Activated B cell treated with CpG ODN at 0.5 μM for 24 hours (primary cell): ENCODE data around the gene TRAPPC2L. TPM values are rescaled to one million over a fixed set of nuclear protein-coding genes. Genes with fewer than 3 reads are reported as not detected.

ENCODE experiments used
- ATAC-seq: fragments of 200-7000 bp; cut with Tn5 transposase; one replicate; pipeline ENCODE4 v1.10.0; 2021; ENCODE audit warnings: low read depth, mild to moderate bottlenecking, moderate library complexity
- CTCF ChIA-PET: fragments of 350-600 bp; sonication (Branson Sonifier 250); formaldehyde crosslinking; loops from one replicate; lab custom pipeline; 2021; ENCODE audit warnings: antibody characterized with exemption; lab: Charles Lee
- POLR2A ChIA-PET: fragments of 350-600 bp; sonication (Branson Sonifier 250); formaldehyde crosslinking; loops from one replicate; lab custom pipeline; 2021; ENCODE audit warnings: antibody characterized with exemption; lab: Charles Lee
- DNase-seq: peaks from one replicate; pipeline ENCODE4 v3.0.0; 2022
- H3K27ac Mint-ChIP-seq: one replicate; pipeline ENCODE4 v1.8.0; 2020; ENCODE audit warnings: mixed read lengths
- H3K27me3 Mint-ChIP-seq: one replicate; pipeline ENCODE4 v1.8.0; 2021; ENCODE audit warnings: mixed read lengths
- H3K36me3 Mint-ChIP-seq: one replicate; pipeline ENCODE4 v1.8.0; 2021; ENCODE audit warnings: low read depth, mixed read lengths
- H3K4me1 Mint-ChIP-seq: one replicate; pipeline ENCODE4 v1.8.0; 2021; ENCODE audit warnings: mixed read lengths
- H3K4me3 Mint-ChIP-seq: one replicate; pipeline ENCODE4 v1.8.0; 2020; ENCODE audit warnings: mild to moderate bottlenecking, mixed read lengths
- H3K9me3 Mint-ChIP-seq: one replicate; pipeline ENCODE4 v1.8.0; 2020; ENCODE audit warnings: mixed read lengths
- CTCF ChIP-seq: fragments of 200-600 bp; IDR thresholded peaks from one replicate; pipeline ENCODE4 v1.8.0; 2022; ENCODE audit warnings: antibody characterized with exemption, mild to moderate bottlenecking
- intact Hi-C: fragments of 100-400 bp; cut with micrococcal nuclease; formaldehyde crosslinking; loops from one replicate; pipeline ENCODE4 v1.15.1; 2024
- total RNA-seq: library from RNA; stranded (reverse); gene quantifications from 2 replicates; pipeline ENCODE4 v1.2.3, GENCODE V29; 2022

Gene TRAPPC2L
- total RNA-seq, 1 donor from 2014 or later, result 38.7 TPM

DNA sequence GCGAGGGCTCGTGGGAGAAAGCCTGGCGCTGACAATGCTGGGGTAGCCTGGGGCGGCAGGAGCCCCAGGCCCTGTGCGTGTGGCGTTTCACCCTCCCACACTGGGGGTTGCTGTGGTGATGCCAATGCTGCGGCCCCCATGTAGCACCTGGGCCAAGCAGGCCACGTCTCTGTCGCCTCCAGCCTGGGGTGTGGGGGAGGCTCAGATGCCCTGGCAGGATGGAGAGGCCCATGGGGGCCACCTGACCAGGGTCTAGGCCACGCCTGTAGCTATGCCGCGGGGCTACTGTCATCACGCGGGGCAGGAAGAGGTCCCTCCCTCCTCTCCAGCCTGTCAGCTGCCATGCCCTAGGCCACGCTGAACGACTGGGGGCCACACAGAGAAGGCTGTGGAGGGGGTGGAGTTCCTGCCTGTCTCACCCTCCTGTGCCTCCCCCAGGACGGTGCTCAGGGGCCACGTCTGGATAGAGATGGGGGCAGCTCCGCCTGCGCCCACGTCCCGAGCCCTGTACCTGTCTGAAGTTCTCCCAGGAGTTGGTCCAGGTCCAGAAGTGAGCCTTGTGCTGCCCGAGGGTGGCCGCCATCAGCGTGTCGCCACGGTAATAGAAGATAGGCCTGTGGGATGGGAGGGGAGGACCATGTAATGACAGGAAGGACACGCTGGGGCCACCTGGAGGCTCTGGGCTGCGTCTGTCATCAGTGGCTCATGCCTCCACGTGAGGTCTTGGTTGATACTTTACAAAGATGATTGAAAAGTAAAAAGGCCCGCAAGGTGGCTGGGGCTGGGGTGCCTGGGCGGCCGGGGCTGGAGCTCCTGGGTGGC is 32.5 kb upstream of the TRAPPC2L start:
- Mint-ChIP-seq H3K9me3 (no peaks in the 10 kb centered on the region), H3K27me3 (no peaks in the 10 kb centered on the region), H3K4me1 (no peaks in the 10 kb centered on the region), H3K27ac (no peak overlapping the region), H3K4me3 (no peak overlapping the region), H3K36me3 (peaks cover 18% of the 10 kb centered on the region)
- intact Hi-C loops, result no loop called here
- no peak for TF ChIP-seq CTCF
- ChIA-PET CTCF (no interaction called here), POLR2A (no interaction called here)
- DNase-seq, result no peak
- no peak for ATAC-seq

DNA sequence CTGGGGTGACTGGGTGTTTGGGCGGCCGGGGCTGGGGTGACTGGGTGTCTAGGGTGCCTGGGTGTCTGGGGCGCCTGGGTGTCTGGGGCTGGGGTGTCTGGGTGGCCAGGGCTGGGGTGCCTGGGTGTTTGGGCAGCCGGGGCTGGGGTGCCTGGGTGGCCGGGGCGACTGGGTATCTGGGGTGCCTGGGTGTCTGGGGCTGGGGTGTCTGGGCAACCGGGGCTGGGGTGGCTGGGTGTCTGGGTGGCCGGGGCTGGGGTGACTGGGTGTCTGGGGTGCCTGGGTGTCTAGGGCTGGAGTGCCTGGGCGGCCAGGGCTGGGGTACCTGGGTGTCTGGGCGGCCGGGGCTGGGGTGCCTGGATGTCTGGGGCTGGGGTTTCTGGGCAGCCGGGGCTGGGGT is 31.8 kb upstream of the TRAPPC2L start:
- Mint-ChIP-seq H3K9me3 (no peaks in the 10 kb centered on the region), H3K27ac (no peak overlapping the region), H3K4me3 (no peak overlapping the region), H3K4me1 (no peaks in the 10 kb centered on the region), H3K27me3 (no peaks in the 10 kb centered on the region), H3K36me3 (peaks cover 21% of the 10 kb centered on the region)
- ChIA-PET CTCF (no interaction called here), POLR2A (no interaction called here)
- ATAC-seq (no peak), DNase-seq (no peak)
- intact Hi-C loops, result no loop called here
- TF ChIP-seq CTCF, result no peak

- Mint-ChIP-seq H3K4me1 (no peaks in the 10 kb centered on the region), H3K9me3 (no peaks in the 10 kb centered on the region), H3K4me3 (no peak overlapping the region), H3K36me3 (peaks cover 26% of the 10 kb centered on the region), H3K27ac (no peak overlapping the region), H3K27me3 (no peaks in the 10 kb centered on the region)
- intact Hi-C loops, result no loop called here
- ATAC-seq (no peak), DNase-seq (no peak)
- ChIA-PET POLR2A (interaction anchor here (0.6 kb wide), 1 partner anchor 164 kb away, joined by 3 read pairs; the partner anchor contains the start of gene MVD), CTCF (no interaction called here)
- no peak for TF ChIP-seq CTCF
Observed at GRCh38 chr16:88826070-88826840, 30.7 kb upstream of the TRAPPC2L start.

- ATAC-seq, result no peak
- H3K27me3 Mint-ChIP-seq, result no peaks in the 10 kb centered on the region
- ChIA-PET CTCF (no interaction called here), POLR2A (no interaction called here)
- TF ChIP-seq CTCF, result no peak
- peaks cover 23% of the 10 kb centered on the region for H3K36me3 Mint-ChIP-seq
- no peak overlapping the region for H3K4me3 Mint-ChIP-seq
- no peak overlapping the region for H3K27ac Mint-ChIP-seq
- intact Hi-C loops, result no loop called here
- DNase-seq, result no peak
- no peaks in the 10 kb centered on the region for H3K9me3 Mint-ChIP-seq
- no peaks in the 10 kb centered on the region for H3K4me1 Mint-ChIP-seq
Observed at GRCh38 chr16:88827727-88828126, 29.2 kb upstream of the TRAPPC2L start.

- H3K27ac Mint-ChIP-seq, result no peak overlapping the region
- TF ChIP-seq CTCF, result no peak
- ChIA-PET POLR2A (no interaction called here), CTCF (no interaction called here)
- intact Hi-C loops, result no loop called here
- DNase-seq (no peak), ATAC-seq (no peak)
- no peaks in the 10 kb centered on the region for H3K9me3 Mint-ChIP-seq
- H3K4me3 Mint-ChIP-seq, result no peak overlapping the region
- H3K27me3 Mint-ChIP-seq, result no peaks in the 10 kb centered on the region
- H3K36me3 Mint-ChIP-seq, result peaks cover 22% of the 10 kb centered on the region
- H3K4me1 Mint-ChIP-seq, result no peaks in the 10 kb centered on the region
Observed at GRCh38 chr16:88828711-88829110, 28.2 kb upstream of the TRAPPC2L start.
